ENCODE measurements around the gene KRT85.

DNA sequence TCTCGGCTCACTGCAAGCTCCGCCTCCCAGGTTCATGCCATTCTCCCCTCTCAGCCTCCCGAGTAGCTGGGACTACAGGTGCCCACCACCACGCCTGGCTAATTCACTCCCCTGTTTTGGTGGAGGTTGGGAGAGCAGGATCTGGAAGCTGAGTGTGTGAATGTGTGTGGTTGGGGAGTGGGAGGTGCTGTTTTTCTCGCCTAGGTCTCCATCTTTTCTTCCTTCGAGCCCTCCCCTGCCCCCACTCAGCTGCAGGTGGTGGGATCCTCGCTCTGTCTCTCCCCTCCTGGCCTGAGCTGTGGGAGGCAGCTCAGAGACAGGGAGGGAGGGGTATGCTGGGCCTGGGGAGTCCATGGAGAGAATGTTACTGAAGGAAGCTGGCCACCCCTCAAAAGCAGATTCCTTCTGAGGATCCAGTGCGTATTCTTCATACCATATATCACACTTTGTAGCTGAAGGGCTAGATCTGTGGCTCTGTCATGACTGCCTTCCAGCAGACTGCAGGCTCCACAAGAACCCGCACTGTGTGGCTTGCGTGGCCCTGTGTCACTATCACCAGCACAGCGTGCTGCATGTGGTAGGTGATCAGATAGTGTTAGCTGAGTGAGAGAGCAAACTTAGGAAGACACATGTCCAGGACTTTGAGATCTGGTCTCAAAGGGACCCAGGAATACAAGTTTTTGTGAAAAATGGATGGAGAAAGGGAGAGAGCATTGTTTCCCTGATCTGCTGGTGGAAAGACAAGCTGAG is 48.9 kb downstream of the KRT85 start:
- TF ChIP-seq TCF7L2 (IDR thresholded peaks at IDR 0.05; ENCODE audit: borderline replicate concordance, low read depth, low read length) (no peak), ZNF174 (tag by site-specific recombination; IDR thresholded peaks at IDR 0.05) (no peak), MEIS1 (CRISPR knock-in tag; IDR thresholded peaks at IDR 0.05; ENCODE audit: borderline replicate concordance) (no peak), ZNF23 (tag by site-specific recombination; IDR thresholded peaks at IDR 0.05; ENCODE audit: borderline replicate concordance) (no peak), ZNF138 (tag by site-specific recombination; IDR thresholded peaks at IDR 0.05; ENCODE audit: borderline replicate concordance) (no peak), ZNF785 (tag by site-specific recombination; IDR thresholded peaks at IDR 0.05) (no peak)
- TF ChIP-seq, protein P1, sequence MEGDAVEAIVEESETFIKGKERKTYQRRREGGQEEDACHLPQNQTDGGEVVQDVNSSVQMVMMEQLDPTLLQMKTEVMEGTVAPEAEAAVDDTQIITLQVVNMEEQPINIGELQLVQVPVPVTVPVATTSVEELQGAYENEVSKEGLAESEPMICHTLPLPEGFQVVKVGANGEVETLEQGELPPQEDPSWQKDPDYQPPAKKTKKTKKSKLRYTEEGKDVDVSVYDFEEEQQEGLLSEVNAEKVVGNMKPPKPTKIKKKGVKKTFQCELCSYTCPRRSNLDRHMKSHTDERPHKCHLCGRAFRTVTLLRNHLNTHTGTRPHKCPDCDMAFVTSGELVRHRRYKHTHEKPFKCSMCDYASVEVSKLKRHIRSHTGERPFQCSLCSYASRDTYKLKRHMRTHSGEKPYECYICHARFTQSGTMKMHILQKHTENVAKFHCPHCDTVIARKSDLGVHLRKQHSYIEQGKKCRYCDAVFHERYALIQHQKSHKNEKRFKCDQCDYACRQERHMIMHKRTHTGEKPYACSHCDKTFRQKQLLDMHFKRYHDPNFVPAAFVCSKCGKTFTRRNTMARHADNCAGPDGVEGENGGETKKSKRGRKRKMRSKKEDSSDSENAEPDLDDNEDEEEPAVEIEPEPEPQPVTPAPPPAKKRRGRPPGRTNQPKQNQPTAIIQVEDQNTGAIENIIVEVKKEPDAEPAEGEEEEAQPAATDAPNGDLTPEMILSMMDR (tag by site-specific recombination; IDR thresholded peaks at IDR 0.05), result no peak
